ENCODE data around the gene TECPR1.

The TECPR1 gene

DNA sequence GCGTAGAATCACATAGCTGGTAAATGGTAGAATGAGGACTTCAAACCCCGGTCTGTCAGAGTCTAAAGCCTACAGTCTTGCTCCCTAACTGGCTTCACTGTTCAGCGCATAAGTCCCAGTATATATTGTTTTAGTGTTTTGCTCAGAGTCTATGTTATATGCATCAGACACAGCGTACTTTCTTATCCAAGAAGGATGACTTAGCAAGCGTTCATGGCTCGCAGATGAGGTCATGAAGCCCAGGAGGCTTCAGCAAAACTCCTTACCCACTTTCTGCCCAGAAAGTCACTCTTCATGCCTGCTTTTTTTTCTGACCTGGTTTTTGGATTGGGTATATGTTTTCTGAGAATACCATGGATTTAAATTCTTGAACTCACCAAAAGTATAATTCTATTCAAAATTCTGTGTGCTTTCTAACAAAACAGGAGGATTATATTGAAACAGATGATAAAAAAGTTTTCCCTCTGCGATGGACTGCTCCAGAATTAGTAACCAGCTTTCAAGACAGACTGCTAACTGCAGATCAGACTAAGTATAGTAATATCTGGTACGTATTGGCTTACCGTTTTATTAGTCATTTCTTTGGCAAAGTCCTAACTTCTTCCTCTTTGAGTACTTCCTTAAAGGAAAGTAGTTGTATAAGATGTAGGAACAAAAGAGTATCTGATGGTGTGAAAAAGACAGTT is 65.4 kb downstream of the TECPR1 start:
- no peak for DNase-seq

DNA sequence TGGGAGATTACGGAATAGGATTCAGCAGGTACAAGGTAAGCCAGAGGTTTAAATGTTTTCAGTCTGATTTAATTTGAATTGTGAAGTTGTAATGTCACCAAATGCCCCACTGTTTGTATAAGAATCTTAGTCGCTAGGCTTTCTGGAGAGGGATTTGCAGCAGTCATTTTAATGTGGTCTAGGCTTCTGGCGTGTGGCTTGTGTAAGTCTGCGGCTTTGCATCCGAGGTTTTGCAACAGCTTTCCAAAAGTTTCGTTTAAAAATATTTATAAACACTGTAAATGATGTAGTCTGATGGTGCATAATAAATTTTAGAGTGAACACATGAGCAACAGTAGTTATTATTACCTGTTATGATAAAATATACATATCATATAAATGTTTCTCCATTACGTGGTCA is 66.9 kb downstream of the TECPR1 start:
- DNase-seq: no peak

DNA sequence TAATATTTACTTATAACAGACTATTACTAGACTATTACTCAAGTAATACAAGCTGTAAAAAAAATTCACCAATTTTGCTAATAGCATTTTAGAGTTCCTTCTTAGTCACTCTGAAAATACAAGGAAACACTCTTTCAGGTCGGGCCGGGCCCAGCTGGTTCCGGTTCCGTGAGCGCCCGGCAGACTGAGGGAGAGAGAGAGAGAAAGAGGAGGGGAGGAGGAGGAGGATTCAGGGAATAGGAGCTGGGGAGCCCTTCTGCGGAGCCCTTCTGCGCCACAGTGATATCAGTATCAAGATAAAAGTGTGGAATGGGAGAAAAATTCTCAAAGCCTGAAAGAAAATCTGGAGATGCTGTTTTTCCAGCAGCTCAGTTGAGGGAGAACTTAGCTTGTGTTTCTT is 71.3 kb downstream of the TECPR1 start:
- no peak for DNase-seq

- DNase-seq: no peak
These were observed 73.1 kb downstream of the TECPR1 start for GRCh38 chr7:98178762-98179490.

- no peak for DNase-seq
These were observed 73.7 kb downstream of the TECPR1 start for GRCh38 chr7:98178321-98178720.

- DNase-seq: no peak
These were observed 74.5 kb downstream of the TECPR1 start for GRCh38 chr7:98177553-98177952.

GRCh38 chr7:98175260-98175940 is 76.6 kb downstream of the TECPR1 start:
- DNase-seq: no peak

GRCh38 chr7:98174334-98175259 is 77.4 kb downstream of the TECPR1 start:
- no peak for DNase-seq

- DNase-seq: no peak
These were observed 80.6 kb downstream of the TECPR1 start for GRCh38 chr7:98171449-98171848.

DNA sequence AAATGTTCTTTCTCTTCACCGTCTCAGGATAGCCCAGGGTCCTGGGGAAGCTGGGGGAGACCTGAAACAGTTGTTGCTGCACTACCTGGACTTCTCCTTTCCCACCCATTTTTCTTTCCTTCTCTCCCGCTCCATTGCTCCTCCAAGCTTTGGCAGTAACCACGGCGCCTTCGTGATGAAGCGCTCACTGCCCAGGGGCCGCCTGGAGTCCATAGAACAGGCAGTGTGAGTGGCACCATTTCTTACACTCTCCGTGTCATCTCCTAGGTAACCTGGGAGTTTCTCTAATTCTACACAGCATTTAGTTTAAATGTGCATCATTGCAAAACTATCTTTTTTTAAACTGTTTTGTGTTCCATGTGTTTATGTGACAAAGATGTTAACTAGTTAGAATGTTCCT is 81.1 kb downstream of the TECPR1 start:
- DNase-seq: no peak

- no peak for DNase-seq
These were observed 83.0 kb downstream of the TECPR1 start for GRCh38 chr7:98168904-98169621.

GRCh38 chr7:98168181-98168903 is 83.7 kb downstream of the TECPR1 start:
- peak; percentile 49 for DNase-seq

- no peak for DNase-seq
These were observed 84.4 kb downstream of the TECPR1 start for GRCh38 chr7:98167653-98168052.

DNA sequence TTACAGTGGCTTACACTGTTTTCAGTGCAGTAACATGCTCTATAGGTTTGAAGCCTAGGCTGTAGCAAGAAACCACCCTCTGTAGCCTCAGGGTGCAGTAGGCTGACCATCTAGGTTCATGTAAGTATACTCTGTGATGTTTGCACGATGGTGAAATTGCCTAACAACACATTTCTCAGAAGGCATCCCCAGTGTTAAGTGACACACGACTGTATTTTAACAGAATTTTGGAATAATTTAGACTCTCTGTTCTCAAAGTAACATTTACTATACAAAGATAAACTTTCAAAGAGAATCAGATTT is 85.4 kb downstream of the TECPR1 start:
- no peak for DNase-seq

DNA sequence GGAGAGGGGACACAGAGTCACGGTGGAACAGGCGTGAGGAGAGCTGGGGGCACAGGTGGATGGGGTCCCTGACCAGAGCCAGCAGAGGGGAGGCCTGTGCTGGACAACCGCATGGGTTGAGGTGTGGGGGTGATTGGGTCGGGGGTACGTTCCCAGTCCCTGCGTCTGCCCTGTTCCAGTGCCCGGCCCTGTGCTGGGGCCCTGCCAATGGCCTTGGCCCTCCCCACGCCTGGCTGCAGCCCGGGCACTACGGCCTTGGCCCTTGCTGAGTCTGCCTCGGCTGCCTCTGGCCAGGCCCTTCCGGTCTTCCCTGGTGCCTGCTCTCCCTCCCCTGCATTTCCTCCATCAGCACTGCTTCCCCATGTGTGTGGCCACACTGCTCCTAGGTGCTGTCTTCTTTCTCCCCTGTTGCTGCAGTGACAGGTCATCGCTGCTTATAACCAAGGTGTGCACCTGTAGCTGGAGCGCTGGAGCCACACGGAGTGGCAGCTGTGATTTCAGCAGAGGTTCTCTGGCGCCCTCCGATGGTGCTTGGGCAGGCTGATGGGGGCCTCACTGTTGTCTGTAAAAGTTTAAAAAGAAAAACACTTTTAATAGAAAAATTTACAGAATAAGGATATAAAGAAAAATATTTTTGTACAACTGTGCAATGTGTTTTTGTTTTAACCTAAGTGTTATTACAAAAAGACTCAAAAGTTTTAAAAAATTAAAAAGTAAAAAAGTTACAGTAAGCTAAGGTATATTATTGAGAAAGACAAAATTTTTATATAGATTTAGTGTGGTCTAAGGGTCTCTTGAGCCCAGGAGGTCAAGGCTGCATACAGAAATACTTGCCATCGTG is 86.0 kb downstream of the TECPR1 start:
- DNase-seq: peak; percentile 47

Data from stimulated activated CD4-positive, alpha-beta T cell treated with anti-CD3 and anti-CD28 coated beads, Interleukin-12 subunit alpha, Interleukin-12 subunit beta, amount 100 ng/mL, for 4 hours (primary cell).